SW 1271 (cell line): ENCODE measurements around the gene MOK.
"Not testable (repeated sequence)": the region's sequence is repeated elsewhere in the genome, so short reads cannot be mapped to it uniquely, and the experiment has no call there.

Experiments
- DNase-seq, 2 experiments: peaks; one replicate each; lab custom pipeline; 2025; lab: John Stamatoyannopoulos, UW

Gene MOK

GRCh38 chr14:102321456-102322422 is 16.8 kb upstream of the MOK start:
- DNase-seq, result no peak

GRCh38 chr14:102320671-102321455 is 15.9 kb upstream of the MOK start:
- DNase-seq, result no peak

GRCh38 chr14:102320033-102320660 is 15.2 kb upstream of the MOK start:
- DNase-seq, result no peak

- peak; percentile 76 to 88 for DNase-seq
Observed at GRCh38 chr14:102319351-102320032, 14.5 kb upstream of the MOK start, which contains the start of gene ZNF839. Gene ZNF839, plus strand, starts transcription at chr14:102319746. Its CDS starts 20 bp downstream, at chr14:102319766.

- DNase-seq, result no peak
Observed at GRCh38 chr14:102318781-102319276, 13.9 kb upstream of the MOK start.

- DNase-seq, result peak in 1 of 2 experiments; percentile 34
Observed at GRCh38 chr14:102317564-102318248, 12.7 kb upstream of the MOK start.

GRCh38 chr14:102316743-102317563 is 12.0 kb upstream of the MOK start:
- peak; percentile 56 to 85 for DNase-seq

- DNase-seq, result no peak
Observed at GRCh38 chr14:102316338-102316742, 11.4 kb upstream of the MOK start.

- DNase-seq, result no peak
Observed at GRCh38 chr14:102315121-102315520, 10.2 kb upstream of the MOK start.

- DNase-seq, result peak in 1 of 2 experiments; percentile 77
Observed at GRCh38 chr14:102314242-102315011, 9.5 kb upstream of the MOK start.

- no peak for DNase-seq
Observed at GRCh38 chr14:102303664-102304063, 1.3 kb downstream of the MOK start.

- DNase-seq, result not testable (repeated sequence)
Observed at GRCh38 chr14:102298303-102299070, 6.5 kb downstream of the MOK start.

GRCh38 chr14:102297436-102298170 is 7.4 kb downstream of the MOK start:
- DNase-seq, result no peak

GRCh38 chr14:102295270-102295669 is 9.7 kb downstream of the MOK start:
- DNase-seq, result no peak

- DNase-seq, result no peak
Observed at GRCh38 chr14:102293781-102294180, 11.2 kb downstream of the MOK start.

- no peak for DNase-seq
Observed at GRCh38 chr14:102292441-102292840, 12.5 kb downstream of the MOK start.

GRCh38 chr14:102288139-102288538 is 16.8 kb downstream of the MOK start:
- DNase-seq, result no peak

GRCh38 chr14:102285106-102285505 is 19.9 kb downstream of the MOK start:
- DNase-seq, result no peak
